Body of pancreas (tissue), 4 donors: Measurements from ENCODE around the gene ST8SIA5. TPM values are rescaled to one million over a fixed set of nuclear protein-coding genes. Genes with fewer than 3 reads are reported as not detected.

Experiments used
- ATAC-seq: fragments of 150-250 bp; one replicate; pipeline ENCODE4 v1.9.1; 2016
- DNase-seq, 4 donors: peaks; one replicate each; pipeline ENCODE4 v3.0.0-alpha.2; 2019
- H3K27ac ChIP-seq, 4 donors: fragments of 200-600 bp; sonication (generic); 1 replicate in 3 of 4; 2 replicates in 1 of 4; pipeline versions ENCODE4 v1.5.1 to v1.6.1; 2016 to 2019; ENCODE audit warnings: mild to moderate bottlenecking in 1 of 4, mixed read lengths in 1 of 4, moderate library complexity in 1 of 4
- H3K27me3 ChIP-seq, 2 donors: fragments of 200-600 bp; sonication (generic); one replicate each; pipeline ENCODE4 v1.6.0; 2016; ENCODE audit warnings: mild to moderate bottlenecking in 1 of 2
- H3K36me3 ChIP-seq, 2 donors: fragments of 200-600 bp; sonication (generic); replicated peaks in 1 of 2; 2 replicates each; pipeline ENCODE4 v1.5.1; 2016; ENCODE audit warnings: low read depth in 2 of 2; ENCODE audit not compliant: insufficient read depth in 1 of 2
- H3K4me1 ChIP-seq: fragments of 200-600 bp; sonication (generic); one replicate; pipeline ENCODE4 v1.6.0; 2016
- H3K4me3 ChIP-seq, 2 donors: fragments of 200-600 bp; sonication (generic); 1 replicate in 1 of 2; 2 replicates in 1 of 2; pipeline ENCODE4 v1.5.1; 2016 to 2019
- H3K9me3 ChIP-seq, 3 donors: fragments of 200-600 bp; sonication (generic); 1 replicate in 2 of 3; 2 replicates in 1 of 3; pipeline ENCODE4 v1.5.1; 2016
- POLR2A ChIP-seq, 3 donors: fragments of 450-650 bp; IDR thresholded peaks; one replicate each; pipeline ENCODE4 v1.6.1; 2016; ENCODE audit warnings: antibody characterized with exemption in 3 of 3, mild to moderate bottlenecking in 2 of 3
- WGBS, 2 donors: methylation state at CpG; one replicate each; pipeline ENCODE4 v1.1.5; 2017; 5-methylcytosine and 5-hydroxymethylcytosine counted together
- intact Hi-C: fragments of 100-400 bp; cut with DNase I; formaldehyde crosslinking; loops from one replicate; pipeline ENCODE4 v1.15.1; 2023
- total RNA-seq, 2 donors: library from RNA; depleted of rRNA; stranded (reverse); fragments of >200 nt; gene quantifications; one replicate each; pipeline ENCODE4 v1.1.0, GENCODE V29; 2016
- TF ChIP-seq, protein P1 (sequence below), 7 experiments: fragments of 450-650 bp in 4 of 7; fragments of 200-600 bp in 3 of 7; sonication (generic) in 3 of 7; IDR thresholded peaks; one replicate each; pipeline ENCODE4 v1.5.1; 2016 to 2019; ENCODE audit warnings: antibody characterized with exemption in 7 of 7

ST8SIA5 gene
- total RNA-seq, 2 donors from 2014 or later: under 0.01 to 1.6 TPM

DNA sequence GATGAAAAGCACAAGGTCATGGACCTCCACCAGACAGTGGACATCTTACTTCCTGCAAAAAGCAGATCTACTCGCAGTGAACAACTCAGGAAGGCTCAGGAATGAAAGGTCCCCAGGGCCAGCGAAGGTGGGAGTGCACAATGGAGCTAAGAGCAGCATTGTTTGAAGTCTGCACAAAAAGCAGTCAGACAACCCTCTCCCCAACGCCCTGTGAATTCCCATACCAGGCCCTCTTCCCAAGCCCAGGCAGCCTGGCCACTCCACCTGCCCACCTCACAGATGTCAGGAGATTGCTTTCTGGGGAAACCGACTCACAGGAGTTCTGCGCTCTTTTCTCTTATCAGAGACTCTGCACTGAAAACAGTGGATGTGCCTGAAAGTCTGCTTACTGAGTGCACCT, 34.8 kb downstream of the ST8SIA5 start:
- intact Hi-C loops: no loop called here
- Histone ChIP-seq H3K4me1 (no peaks in the 10 kb centered on the region), H3K27ac (no peak overlapping the region), H3K9me3 (no peaks in the 10 kb centered on the region), H3K27me3 (no peaks in the 10 kb centered on the region), H3K4me3 (no peak overlapping the region), H3K36me3 (no peaks in the 10 kb centered on the region)
- TF ChIP-seq, protein P1, sequence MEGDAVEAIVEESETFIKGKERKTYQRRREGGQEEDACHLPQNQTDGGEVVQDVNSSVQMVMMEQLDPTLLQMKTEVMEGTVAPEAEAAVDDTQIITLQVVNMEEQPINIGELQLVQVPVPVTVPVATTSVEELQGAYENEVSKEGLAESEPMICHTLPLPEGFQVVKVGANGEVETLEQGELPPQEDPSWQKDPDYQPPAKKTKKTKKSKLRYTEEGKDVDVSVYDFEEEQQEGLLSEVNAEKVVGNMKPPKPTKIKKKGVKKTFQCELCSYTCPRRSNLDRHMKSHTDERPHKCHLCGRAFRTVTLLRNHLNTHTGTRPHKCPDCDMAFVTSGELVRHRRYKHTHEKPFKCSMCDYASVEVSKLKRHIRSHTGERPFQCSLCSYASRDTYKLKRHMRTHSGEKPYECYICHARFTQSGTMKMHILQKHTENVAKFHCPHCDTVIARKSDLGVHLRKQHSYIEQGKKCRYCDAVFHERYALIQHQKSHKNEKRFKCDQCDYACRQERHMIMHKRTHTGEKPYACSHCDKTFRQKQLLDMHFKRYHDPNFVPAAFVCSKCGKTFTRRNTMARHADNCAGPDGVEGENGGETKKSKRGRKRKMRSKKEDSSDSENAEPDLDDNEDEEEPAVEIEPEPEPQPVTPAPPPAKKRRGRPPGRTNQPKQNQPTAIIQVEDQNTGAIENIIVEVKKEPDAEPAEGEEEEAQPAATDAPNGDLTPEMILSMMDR (IDR thresholded peaks at IDR 0.05): no peak
- TF ChIP-seq POLR2A (IDR thresholded peaks at IDR 0.05): no peak
- DNase-seq (no peak), ATAC-seq (no peak)
- 39 to 47% methylated on average over 5 of the region's 5 CpGs for WGBS, 2 donors

DNA sequence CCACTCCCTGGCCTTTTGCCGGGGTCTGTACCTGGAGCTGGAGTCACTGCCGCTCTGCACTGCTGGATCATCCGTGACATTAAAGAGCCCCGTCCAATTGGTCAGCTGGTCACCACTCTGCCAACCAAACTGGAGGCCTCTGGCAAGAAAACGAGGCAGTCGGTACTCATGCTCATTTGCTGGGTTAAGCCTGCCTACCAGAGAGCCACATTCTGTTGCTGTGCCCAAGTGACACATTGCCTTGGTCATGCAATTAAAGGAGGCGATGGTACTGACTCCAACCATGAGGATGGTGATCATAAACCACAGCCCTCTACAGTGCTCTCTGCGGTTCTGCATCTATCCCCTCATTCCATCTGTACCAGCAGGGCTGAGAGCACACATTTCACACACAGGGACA, 35.5 kb downstream of the ST8SIA5 start:
- no peaks in the 10 kb centered on the region for H3K9me3 ChIP-seq

DNA sequence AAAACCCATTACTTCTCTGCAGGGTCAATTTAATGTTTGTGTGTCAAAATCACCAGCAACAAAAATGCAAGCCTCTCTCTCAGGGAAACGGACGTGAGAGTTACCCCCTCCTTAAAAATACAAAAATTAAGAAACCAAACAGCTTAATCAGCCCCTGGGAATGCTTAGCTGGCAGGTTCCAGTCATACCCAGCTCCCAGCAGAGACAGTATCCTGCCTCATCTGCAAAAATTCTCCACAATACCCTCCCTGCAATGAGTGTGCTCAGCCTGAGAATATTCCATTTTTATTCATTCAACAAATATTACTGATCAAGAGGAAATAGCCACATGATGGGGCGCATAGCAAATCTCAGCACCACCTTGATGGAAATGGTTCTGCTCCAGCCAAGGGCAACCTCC, 36.3 kb downstream of the ST8SIA5 start:
- intact Hi-C loops: no loop called here

More for the DNA sequence above, 35.5 kb downstream of the ST8SIA5 start:
- WGBS, 2 donors: 67 to 78% methylated on average over 8 of the region's 8 CpGs
- H3K27me3 ChIP-seq: no peaks in the 10 kb centered on the region
- H3K4me3 ChIP-seq: no peak overlapping the region
- no peak for DNase-seq
- TF ChIP-seq, protein P1 (IDR thresholded peaks at IDR 0.05): no peak
- TF ChIP-seq POLR2A (IDR thresholded peaks at IDR 0.05): no peak
- H3K27ac ChIP-seq: no peak overlapping the region
- H3K36me3 ChIP-seq: no peaks in the 10 kb centered on the region
- intact Hi-C loops: no loop called here
- no peaks in the 10 kb centered on the region for H3K4me1 ChIP-seq
- no peak for ATAC-seq

DNA sequence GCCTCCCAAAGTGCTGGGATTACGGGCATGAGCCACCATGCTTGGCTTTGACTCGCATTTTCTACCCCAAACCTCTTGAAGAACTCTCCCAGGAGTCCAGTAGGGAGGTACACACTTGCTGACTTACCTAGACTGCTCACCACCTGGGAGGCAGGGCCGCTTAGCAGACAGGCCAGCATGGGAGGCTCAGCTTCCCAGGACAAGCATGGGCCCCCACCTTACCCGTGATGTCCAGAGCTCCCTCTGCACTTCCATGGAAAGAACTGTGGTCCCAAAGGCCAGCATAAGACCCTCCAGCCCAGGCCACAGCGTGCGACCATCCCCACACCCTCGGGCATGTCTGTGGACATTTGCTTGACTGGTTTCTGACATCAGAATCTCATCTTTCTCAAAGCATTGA, 36.8 kb downstream of the ST8SIA5 start:
- WGBS, 2 donors: 49 to 76% methylated on average over 7 of the region's 7 CpGs
- DNase-seq: no peak

More for the DNA sequence above, 36.3 kb downstream of the ST8SIA5 start:
- TF ChIP-seq, protein P1 (IDR thresholded peaks at IDR 0.05): no peak
- TF ChIP-seq POLR2A (IDR thresholded peaks at IDR 0.05): no peak
- H3K4me3 ChIP-seq: no peak overlapping the region
- H3K27me3 ChIP-seq: no peaks in the 10 kb centered on the region
- 47 to 48% methylated on average over 3 of the region's 3 CpGs for WGBS, 2 donors
- H3K27ac ChIP-seq: no peak overlapping the region
- H3K4me1 ChIP-seq: no peaks in the 10 kb centered on the region
- no peaks in the 10 kb centered on the region for H3K36me3 ChIP-seq
- ATAC-seq (no peak), DNase-seq (no peak)
- no peaks in the 10 kb centered on the region for H3K9me3 ChIP-seq

DNA sequence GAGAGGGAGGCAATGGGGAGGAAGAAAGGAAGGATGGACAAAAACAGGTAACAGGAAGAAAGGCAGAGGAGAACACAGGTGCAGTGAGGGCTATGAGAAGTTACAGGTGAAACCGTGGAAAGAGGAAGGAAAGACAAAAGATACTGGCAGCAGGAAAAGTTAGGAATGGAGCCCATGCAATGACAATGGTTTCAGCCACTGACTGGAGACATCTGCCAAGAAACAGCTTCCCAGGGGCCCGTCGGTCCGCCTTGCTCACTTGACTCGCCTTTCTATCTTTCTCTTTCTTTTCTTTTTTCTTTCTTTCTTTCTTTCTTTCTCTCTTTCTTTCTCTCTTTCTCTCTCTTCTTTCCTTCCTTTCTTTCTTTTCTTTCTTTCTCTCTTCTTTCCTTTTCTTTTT, 37.5 kb downstream of the ST8SIA5 start:
- Histone ChIP-seq H3K4me1 (no peaks in the 10 kb centered on the region), H3K27me3 (no peaks in the 10 kb centered on the region), H3K27ac (no peak overlapping the region), H3K36me3 (no peaks in the 10 kb centered on the region), H3K9me3 (no peaks in the 10 kb centered on the region), H3K4me3 (no peak overlapping the region)
- DNase-seq: no peak
- intact Hi-C loops: no loop called here
- TF ChIP-seq, protein P1 (IDR thresholded peaks at IDR 0.05): no peak
- no peak for TF ChIP-seq POLR2A (IDR thresholded peaks at IDR 0.05)
- 53 to 61% methylated on average over 5 of the region's 5 CpGs for WGBS, 2 donors
- no peak for ATAC-seq

More for the DNA sequence above, 36.8 kb downstream of the ST8SIA5 start:
- TF ChIP-seq, protein P1 (IDR thresholded peaks at IDR 0.05): no peak
- TF ChIP-seq POLR2A (IDR thresholded peaks at IDR 0.05): no peak
- Histone ChIP-seq H3K27ac (no peak overlapping the region), H3K9me3 (no peaks in the 10 kb centered on the region), H3K27me3 (no peaks in the 10 kb centered on the region), H3K4me1 (no peaks in the 10 kb centered on the region), H3K36me3 (no peaks in the 10 kb centered on the region), H3K4me3 (no peak overlapping the region)
- ATAC-seq: peak; percentile 21
- intact Hi-C loops: no loop called here
